GM12872 (cell line): ENCODE data around the gene APP.

Experiments used
- TF ChIP-seq, protein P1 (sequence below): IDR thresholded peaks from 3 replicates; pipeline ENCODE4 v1.5.1; 2011; ENCODE audit warnings: low read depth, mild to moderate bottlenecking, low read length, moderate library complexity; ENCODE audit not compliant: insufficient read depth

The APP gene

DNA sequence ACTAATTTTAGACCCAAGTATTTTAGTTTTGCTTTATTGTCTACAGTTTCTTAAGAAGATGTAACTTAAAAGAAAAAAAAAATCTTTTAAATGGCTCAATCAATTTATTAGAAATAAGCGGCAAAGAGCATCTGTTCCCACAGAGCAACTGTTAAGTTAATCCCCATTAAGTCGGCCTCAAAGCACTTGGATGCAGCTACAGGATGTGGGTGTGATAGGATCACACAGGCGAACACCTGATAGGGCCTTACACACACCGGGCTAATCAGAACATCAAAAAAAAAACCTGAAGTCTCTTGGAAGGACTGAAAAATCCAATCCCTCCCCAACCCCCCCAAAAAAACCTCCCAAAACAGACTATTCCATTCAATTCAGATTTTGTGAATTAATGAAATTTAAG, 23.0 kb downstream of the APP start:
- TF ChIP-seq, protein P1, sequence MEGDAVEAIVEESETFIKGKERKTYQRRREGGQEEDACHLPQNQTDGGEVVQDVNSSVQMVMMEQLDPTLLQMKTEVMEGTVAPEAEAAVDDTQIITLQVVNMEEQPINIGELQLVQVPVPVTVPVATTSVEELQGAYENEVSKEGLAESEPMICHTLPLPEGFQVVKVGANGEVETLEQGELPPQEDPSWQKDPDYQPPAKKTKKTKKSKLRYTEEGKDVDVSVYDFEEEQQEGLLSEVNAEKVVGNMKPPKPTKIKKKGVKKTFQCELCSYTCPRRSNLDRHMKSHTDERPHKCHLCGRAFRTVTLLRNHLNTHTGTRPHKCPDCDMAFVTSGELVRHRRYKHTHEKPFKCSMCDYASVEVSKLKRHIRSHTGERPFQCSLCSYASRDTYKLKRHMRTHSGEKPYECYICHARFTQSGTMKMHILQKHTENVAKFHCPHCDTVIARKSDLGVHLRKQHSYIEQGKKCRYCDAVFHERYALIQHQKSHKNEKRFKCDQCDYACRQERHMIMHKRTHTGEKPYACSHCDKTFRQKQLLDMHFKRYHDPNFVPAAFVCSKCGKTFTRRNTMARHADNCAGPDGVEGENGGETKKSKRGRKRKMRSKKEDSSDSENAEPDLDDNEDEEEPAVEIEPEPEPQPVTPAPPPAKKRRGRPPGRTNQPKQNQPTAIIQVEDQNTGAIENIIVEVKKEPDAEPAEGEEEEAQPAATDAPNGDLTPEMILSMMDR: no peak

DNA sequence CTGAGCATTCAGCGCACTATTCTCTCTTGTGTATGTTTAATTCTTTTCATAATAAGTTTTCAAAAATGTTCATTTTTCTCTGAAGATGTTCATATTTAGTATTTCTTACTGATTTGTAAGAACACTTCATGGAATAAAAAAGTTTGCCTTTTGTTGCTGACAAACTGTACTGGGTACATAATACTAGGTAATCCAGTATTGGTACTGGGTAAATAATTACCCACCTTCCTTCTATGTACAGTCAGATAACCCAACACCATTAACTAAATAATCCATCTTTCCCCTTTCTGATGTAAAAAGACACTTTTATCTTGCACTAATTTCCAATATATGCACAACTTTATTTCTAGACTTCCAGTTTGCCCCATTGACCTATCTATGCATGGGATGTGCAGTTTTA, 23.9 kb downstream of the APP start:
- TF ChIP-seq, protein P1: no peak

- TF ChIP-seq, protein P1: no peak
These were observed 26.5 kb downstream of the APP start for GRCh38 chr21:26144031-26144430.

GRCh38 chr21:26142363-26142762, 28.2 kb downstream of the APP start:
- TF ChIP-seq, protein P1: no peak

DNA sequence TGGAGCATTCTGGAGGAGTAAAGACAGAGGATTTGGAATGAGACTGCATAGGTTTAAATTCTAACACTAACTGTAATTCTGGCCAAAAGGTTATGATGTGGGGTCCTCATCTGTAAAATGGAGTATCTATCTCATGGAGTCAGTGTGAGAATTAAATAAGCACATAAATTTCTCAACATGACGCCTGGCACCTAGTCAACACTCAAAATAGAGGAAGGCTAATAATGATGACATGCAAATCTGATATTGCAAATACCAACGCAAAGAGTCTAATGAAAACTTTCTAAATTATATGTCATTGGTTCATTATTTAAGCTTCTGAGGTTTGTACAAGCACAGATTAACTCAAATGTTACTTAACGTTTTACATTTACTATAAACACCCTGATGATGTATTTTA, 29.6 kb downstream of the APP start:
- TF ChIP-seq, protein P1: no peak

- TF ChIP-seq, protein P1: no peak
These were observed 30.4 kb downstream of the APP start for GRCh38 chr21:26140164-26140579.

GRCh38 chr21:26138615-26139257, 31.8 kb downstream of the APP start:
- TF ChIP-seq, protein P1: no peak
